ENCODE data around the gene TNFRSF1B. TPM values are rescaled to one million over a fixed set of nuclear protein-coding genes. Genes with fewer than 3 reads are reported as not detected.
A peak's percentile ranks its signal among the peaks of the same experiment; 100 is the strongest.

TNFRSF1B gene
- total RNA-seq = 2.0 TPM

GRCh38 chr1:12166834-12167492 lies at the start of gene TNFRSF1B:
TSS of gene TNFRSF1B (plus strand) at chr1:12166991. CDS start at chr1:12167092, 101 bp downstream.
- no peak for FAIRE-seq
- DNase-seq (ENCODE audit: low spot score in 2 of 2) = peak; percentile 62 to 75

DNA sequence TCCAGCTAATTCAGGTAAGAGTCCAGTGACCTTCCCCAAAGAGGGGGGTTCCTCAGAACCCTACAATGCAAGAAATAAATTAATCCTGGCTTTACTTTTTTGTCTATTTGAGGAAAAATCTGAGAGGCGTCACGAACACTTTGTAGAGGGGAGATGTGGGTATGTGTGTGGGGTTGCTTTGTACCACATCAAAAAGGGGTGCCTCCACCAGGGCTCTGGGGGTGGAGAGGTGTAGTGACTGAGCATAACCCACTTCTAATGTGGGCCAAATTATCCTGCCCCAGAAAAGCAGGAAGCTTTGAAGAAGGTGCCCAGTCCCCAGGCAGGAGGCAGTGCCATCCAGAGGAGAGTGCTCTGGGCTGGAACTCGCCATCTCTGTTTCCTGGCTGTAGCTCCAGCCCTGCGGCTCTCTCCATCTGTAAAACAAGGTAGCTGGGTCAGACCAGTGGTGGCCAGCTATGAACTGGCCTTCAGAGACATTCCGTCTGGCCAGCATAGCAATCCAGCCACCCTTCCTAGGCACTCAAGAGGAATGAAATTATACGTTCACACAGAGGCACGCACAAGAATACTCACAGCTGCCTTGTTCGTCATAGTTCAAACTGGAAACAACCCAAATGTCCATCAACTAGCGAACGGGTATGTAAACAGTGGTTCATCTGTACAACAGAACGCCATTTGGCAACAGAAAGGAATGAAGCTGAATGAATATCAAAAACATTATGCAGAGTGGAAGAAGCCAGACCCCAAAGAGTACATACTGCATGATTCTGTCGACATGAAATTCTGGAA lies 45.4 kb upstream of the TNFRSF1B start:
- DNase-seq (ENCODE audit: low spot score in 2 of 2) (no peak), FAIRE-seq (no peak)

- FAIRE-seq (no peak), DNase-seq (ENCODE audit: low spot score in 2 of 2) (no peak)
These were observed 43.6 kb upstream of the TNFRSF1B start for GRCh38 chr1:12123172-12123571.

DNA sequence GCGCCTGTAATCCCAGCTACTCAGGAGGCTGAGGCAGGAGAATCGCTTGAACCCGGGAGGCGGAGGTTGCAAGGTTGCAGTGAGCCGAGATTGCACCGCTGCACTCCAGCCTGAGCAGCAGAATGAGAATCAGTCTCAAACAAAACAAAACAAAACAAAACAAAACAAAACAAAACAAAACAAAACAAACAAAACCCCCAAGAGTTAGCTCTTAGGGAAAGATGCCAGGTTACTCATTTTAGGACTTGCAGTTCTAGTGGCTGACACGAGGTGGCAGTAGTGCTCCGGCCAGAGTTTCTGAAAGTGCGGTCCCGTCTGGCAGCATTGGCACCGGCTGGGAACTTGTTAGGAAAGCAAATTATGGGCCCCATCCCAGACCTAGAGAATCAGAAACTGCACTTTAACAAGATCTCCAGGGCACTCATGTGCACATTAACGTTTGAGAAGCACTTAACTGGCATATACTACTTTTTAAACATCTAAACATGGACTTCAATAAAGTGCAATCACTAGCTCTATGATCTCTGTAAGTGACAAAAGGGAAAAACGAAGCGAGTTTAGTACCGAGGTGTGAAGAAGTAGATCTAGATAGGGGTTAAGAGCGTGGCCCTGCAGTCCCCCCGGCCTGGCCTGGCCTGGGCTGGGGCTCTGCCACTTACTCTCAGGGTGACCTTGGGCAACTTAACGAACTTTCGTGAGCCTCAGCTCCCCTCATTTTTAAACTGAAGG lies 41.9 kb upstream of the TNFRSF1B start:
- peak; percentile 36 to 72 for DNase-seq (ENCODE audit: low spot score in 2 of 2)
- peak; percentile 90 for FAIRE-seq

DNA sequence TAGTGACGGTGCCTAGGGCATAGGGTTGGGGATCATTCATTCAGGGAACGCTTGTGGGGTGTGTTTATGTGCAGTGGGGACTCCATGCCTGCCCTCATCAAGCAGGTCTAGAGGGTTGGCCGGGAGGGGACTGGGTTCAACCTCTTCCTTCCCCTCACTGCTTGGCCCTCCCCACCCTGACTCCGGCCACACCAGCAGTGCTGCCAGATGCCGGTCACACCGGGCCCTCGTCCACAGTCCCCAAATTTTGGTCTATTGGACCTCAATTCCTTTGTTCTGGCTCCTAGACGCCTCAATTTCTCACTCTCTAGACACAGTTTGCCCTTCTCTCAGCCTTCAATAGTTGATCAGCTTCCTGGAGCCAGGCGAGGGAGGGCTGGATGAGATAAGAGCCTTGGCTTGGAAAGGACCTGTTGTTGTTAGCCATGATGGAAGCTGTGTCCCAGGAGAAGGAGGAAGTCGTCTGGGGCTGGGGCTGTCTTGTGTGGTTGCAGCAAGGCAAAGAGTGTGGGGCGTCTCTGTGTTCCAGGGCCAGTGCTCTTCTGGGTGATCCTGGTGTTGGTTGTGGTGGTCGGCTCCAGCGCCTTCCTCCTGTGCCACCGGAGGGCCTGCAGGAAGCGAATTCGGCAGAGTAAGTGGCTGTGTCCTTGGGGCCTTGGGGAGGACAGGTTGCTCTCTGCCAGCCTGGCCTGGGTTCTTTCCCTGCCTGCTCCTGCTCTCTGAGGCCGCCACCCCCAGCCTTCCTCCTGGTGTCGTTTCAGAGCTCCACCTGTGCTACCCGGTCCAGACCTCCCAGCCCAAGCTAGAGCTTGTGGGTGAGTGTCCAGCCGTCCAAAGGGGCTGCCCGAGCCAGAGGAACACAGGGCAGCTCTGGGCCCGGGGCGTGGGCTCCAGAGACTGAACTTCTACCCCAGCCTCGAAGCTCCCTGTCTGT lies 41.1 kb upstream of the TNFRSF1B start:
- DNase-seq (ENCODE audit: low spot score in 2 of 2) = no peak
- FAIRE-seq = no peak

DNA sequence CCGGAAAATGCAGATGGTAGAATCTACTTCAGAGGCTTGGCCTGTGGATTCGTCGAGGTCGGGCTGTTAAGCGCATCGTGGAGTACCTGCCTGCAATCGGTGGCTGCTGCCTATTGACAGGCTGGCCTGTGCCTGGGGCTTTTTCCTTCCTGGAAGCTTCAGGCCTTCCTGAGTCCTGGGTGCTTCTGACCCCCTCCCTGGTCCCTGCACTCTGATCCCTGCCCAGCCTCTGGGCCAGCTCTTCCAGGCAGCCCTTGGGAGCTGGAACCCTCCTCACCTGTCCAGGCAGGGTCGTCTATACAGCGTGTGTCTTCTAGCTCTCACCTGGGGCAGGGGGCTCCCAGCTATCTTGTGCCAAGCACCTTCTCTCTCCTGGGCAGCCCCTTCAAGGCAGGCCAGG lies 40.0 kb upstream of the TNFRSF1B start:
- no peak for FAIRE-seq
- DNase-seq (ENCODE audit: low spot score in 2 of 2) = no peak

DNA sequence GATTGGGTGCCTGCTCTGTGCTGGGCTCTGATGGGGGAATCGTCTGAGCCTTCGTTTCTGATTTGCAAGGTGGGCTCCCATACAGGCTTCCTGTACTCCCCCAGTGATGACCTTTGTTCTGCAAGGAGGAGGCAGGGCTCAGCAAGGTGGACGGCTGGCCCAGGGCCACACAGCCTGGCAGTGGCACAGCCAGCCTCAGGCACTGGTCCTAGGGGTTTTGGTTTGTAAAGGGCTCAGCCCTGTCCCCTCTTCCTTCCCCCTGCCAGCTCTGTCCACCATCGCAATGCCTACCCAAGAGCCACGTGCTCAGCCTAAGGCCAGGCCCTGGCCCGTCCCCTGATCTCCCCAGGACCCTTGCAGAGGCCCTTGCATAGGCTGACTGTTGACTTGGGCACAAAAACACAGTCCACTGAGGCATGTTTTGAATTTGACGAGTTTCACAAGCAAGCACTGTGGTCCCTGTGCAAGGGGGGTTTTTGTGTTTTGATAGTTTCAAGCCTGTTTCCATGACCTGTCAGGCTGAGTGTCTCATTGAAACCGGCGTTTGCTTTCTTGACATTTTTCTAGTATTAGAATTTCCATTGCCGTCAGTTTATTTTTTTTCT lies 39.5 kb upstream of the TNFRSF1B start:
- no peak for FAIRE-seq
- DNase-seq (ENCODE audit: low spot score in 2 of 2) = no peak

DNA sequence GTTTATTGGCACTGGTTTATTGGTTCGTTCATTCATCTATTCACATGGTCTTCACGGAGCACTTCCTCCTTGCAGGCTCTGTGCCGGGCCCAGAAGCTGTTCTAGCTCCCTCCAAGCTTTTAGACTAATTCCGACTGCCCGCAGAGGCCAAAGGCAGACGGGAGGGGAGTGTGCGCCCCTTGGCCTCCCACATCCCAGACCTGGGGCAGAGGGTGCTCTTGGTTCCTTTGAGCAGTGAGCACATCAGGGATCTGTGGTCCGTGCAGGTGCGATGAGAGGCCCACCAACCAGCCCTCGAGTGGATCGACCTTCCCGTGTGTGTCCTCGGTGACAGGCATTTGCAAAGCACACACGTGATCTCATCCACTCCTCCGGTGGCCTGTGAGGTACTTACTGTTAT lies 38.7 kb upstream of the TNFRSF1B start:
- FAIRE-seq (no peak), DNase-seq (ENCODE audit: low spot score in 2 of 2) (no peak)

DNA sequence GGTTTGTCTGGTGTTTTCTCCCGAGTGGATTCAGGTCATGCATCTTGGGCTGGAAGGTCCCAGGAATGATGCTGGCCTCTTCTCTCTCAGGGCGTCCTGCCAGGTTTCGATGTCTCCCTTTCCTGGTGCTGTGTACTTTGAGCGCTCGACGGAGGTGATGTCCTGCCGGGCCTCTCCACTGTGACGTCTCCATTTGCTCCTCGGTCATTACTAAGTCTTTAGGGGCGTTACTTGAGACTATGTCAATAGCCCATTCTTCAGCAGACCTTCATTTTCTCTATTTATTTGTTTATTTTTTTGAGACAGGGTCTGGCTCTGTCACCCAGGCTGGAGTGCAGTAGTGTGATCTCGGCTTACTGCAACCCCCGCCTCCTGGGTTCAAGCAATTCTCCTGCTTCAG lies 37.2 kb upstream of the TNFRSF1B start:
- no peak for DNase-seq (ENCODE audit: low spot score in 2 of 2)
- FAIRE-seq = no peak

- DNase-seq (ENCODE audit: low spot score in 2 of 2) (no peak), FAIRE-seq (no peak)
These were observed 36.2 kb upstream of the TNFRSF1B start for GRCh38 chr1:12130466-12131130.

- no peak for FAIRE-seq
- no peak for DNase-seq (ENCODE audit: low spot score in 2 of 2)
These were observed 34.7 kb upstream of the TNFRSF1B start for GRCh38 chr1:12132078-12132477.

DNA sequence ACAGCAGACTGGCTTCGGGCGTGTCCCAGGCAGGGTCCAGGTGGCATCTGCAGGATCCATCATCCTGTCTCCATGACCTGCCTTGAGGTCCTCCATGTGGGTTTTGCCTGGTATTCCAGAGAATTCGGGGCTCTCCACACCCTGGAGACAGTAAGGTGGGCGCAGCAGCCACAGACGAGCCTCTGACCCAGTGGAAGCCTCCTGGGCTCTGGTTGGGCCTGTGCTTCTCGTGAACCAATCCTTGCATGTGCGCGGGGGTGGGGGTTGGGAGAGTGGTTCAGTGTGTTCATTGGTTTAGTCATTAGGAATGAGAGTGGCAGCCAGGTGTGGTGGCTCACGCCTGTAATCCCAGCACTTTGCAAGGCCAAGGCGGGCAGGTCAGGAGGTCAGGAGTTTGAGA lies 32.1 kb upstream of the TNFRSF1B start:
- FAIRE-seq = no peak

DNA sequence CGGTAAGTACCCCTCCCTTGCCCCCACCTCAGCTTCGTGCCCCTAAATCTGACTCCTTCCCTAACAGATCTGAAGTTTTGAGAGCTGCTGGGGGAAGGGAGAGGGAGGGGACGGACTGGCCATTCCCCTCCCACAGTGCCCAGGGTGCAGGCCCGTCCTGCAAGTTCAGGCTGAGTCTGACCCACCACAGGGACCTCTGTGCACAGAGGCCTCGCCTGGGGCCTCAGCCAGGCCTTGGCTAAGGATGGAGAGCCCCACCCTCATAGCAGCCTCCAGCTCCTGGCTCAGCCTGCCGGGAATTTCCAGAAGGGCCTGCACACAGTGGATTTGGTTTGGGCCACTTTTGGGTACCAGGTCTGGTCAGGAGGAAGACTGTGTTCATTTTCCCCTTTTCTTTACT lies 31.2 kb upstream of the TNFRSF1B start:
- FAIRE-seq (no peak), DNase-seq (ENCODE audit: low spot score in 2 of 2) (no peak)

More for the DNA sequence above, 32.1 kb upstream of the TNFRSF1B start:
- DNase-seq (ENCODE audit: low spot score in 2 of 2) = no peak

GRCh38 chr1:12136916-12137610 lies 29.7 kb upstream of the TNFRSF1B start:
- FAIRE-seq (peak; percentile 44), DNase-seq (ENCODE audit: low spot score in 2 of 2) (no peak)

- DNase-seq (ENCODE audit: low spot score in 2 of 2) (no peak), FAIRE-seq (no peak)
These were observed 28.3 kb upstream of the TNFRSF1B start for GRCh38 chr1:12138196-12139168.

- DNase-seq (ENCODE audit: low spot score in 2 of 2) (no peak), FAIRE-seq (no peak)
These were observed 26.8 kb upstream of the TNFRSF1B start for GRCh38 chr1:12140016-12140415.

- FAIRE-seq (no peak), DNase-seq (ENCODE audit: low spot score in 2 of 2) (no peak)
These were observed 26.2 kb upstream of the TNFRSF1B start for GRCh38 chr1:12140515-12141162.
